ENCODE data around the gene PLA2G12B. TPM values are rescaled to one million over a fixed set of nuclear protein-coding genes. Genes with fewer than 3 reads are reported as not detected.

PLA2G12B gene
- total RNA-seq, 2 experiments from 2014 or later = not detected

DNA sequence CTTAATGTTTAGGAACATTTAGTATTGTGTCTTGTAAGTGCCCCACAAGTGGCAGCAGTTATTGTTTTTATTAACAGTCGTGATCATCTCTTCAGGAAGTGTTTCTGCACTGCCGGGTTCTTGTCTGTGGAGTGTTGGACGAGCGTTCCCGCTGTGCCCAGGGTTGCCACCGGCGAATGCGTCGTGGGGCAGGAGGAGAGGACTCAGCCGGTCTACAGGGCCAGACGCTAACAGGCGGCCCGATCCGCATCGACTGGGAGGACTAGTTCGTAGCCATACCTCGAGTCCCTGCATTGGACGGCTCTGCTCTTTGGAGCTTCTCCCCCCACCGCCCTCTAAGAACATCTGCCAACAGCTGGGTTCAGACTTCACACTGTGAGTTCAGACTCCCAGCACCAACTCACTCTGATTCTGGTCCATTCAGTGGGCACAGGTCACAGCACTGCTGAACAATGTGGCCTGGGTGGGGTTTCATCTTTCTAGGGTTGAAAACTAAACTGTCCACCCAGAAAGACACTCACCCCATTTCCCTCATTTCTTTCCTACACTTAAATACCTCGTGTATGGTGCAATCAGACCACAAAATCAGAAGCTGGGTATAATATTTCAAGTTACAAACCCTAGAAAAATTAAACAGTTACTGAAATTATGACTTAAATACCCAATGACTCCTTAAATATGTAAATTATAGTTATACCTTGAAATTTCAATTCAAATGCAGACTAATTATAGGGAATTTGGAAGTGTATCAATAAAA is 22.2 kb downstream of the PLA2G12B start:
- intact Hi-C loops (cut with micrococcal nuclease) = no loop called here
- ATAC-seq (no peak), DNase-seq (no peak)
- Mint-ChIP-seq H3K27ac (no peak overlapping the region), H3K36me3 (ENCODE audit: low read depth) (no peaks in the 10 kb centered on the region), H3K4me3 (no peak overlapping the region), H3K4me1 (ENCODE audit: low read depth) (no peaks in the 10 kb centered on the region), H3K9me3 (no peaks in the 10 kb centered on the region), H3K27me3 (peaks cover 4% of the 10 kb centered on the region)
- no peak for TF ChIP-seq CTCF (IDR thresholded peaks at IDR 0.05)
- CTCF ChIA-PET = no interaction called here
- POLR2A ChIA-PET = no interaction called here

- CTCF ChIA-PET = interaction anchor here (1.0 kb wide), 1 partner anchor 49 kb away, joined by 3 read pairs; no protein-coding TSS in a partner anchor
- no peaks in the 10 kb centered on the region for H3K9me3 Mint-ChIP-seq
- no peak for ATAC-seq
- no peaks in the 10 kb centered on the region for H3K36me3 Mint-ChIP-seq (ENCODE audit: low read depth)
- TF ChIP-seq CTCF (IDR thresholded peaks at IDR 0.05) = no peak
- H3K27ac Mint-ChIP-seq = no peak overlapping the region
- POLR2A ChIA-PET = no interaction called here
- H3K27me3 Mint-ChIP-seq = no peaks in the 10 kb centered on the region
- no peak overlapping the region for H3K4me3 Mint-ChIP-seq
- H3K4me1 Mint-ChIP-seq (ENCODE audit: low read depth) = no peaks in the 10 kb centered on the region
- no peak for DNase-seq
- intact Hi-C loops (cut with micrococcal nuclease) = no loop called here
Observed at GRCh38 chr10:72930276-72930675, 24.3 kb downstream of the PLA2G12B start.

DNA sequence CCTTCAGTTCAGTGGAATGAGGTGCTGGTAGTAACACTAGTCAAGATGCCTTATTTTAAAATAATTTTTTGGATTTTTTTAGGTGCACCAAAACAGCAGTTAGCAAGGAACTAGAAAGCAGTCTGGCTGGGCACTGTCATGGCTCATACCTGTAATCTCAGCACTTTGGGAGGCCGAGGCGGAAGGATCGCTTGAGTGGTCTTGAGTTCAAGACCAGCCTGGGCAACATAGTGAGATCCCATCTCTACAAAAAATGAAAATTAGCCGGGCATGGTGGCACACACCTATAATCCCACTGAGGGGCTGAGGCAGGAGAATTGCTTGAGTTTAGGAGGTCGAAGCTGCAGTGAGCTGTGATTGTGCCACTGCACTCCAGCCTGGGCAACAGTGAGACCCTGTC is 25.8 kb downstream of the PLA2G12B start:
- no peak for ATAC-seq
- Mint-ChIP-seq H3K36me3 (ENCODE audit: low read depth) (no peaks in the 10 kb centered on the region), H3K4me1 (ENCODE audit: low read depth) (no peaks in the 10 kb centered on the region), H3K27me3 (no peaks in the 10 kb centered on the region), H3K9me3 (no peaks in the 10 kb centered on the region), H3K27ac (no peak overlapping the region), H3K4me3 (no peak overlapping the region)
- TF ChIP-seq CTCF (IDR thresholded peaks at IDR 0.05) = no peak
- no peak for DNase-seq
- POLR2A ChIA-PET = interaction anchor here (0.7 kb wide), 1 partner anchor 55 kb away, joined by 4 read pairs; no protein-coding TSS in a partner anchor
- CTCF ChIA-PET = no interaction called here
- intact Hi-C loops (cut with micrococcal nuclease) = no loop called here

- intact Hi-C loops (cut with micrococcal nuclease) = no loop called here
- TF ChIP-seq CTCF (IDR thresholded peaks at IDR 0.05) = no peak
- Mint-ChIP-seq H3K27me3 (peaks cover under 1% of the 10 kb centered on the region), H3K36me3 (ENCODE audit: low read depth) (no peaks in the 10 kb centered on the region), H3K4me1 (ENCODE audit: low read depth) (no peaks in the 10 kb centered on the region), H3K27ac (no peak overlapping the region), H3K9me3 (peaks cover under 1% of the 10 kb centered on the region), H3K4me3 (no peak overlapping the region)
- POLR2A ChIA-PET = no interaction called here
- ATAC-seq = no peak
- CTCF ChIA-PET = interaction anchor here (1.0 kb wide), 1 partner anchor 29 kb away, joined by 3 read pairs; no protein-coding TSS in a partner anchor
- no peak for DNase-seq
Observed at GRCh38 chr10:72927485-72927884, 27.1 kb downstream of the PLA2G12B start.

GRCh38 chr10:72925951-72926465 is 28.6 kb downstream of the PLA2G12B start:
- no peaks in the 10 kb centered on the region for H3K4me1 Mint-ChIP-seq (ENCODE audit: low read depth)
- peaks cover 9% of the 10 kb centered on the region for H3K36me3 Mint-ChIP-seq (ENCODE audit: low read depth)
- H3K9me3 Mint-ChIP-seq = peaks cover 11% of the 10 kb centered on the region
- no peak for TF ChIP-seq CTCF (IDR thresholded peaks at IDR 0.05)
- intact Hi-C loops (cut with micrococcal nuclease) = no loop called here
- no peak overlapping the region for H3K27ac Mint-ChIP-seq
- POLR2A ChIA-PET = interaction anchor here (0.6 to 1.0 kb wide), 2 partner anchors 136 to 243 kb away, joined by 3 read pairs; no protein-coding TSS in a partner anchor
- H3K27me3 Mint-ChIP-seq = peaks cover 11% of the 10 kb centered on the region
- H3K4me3 Mint-ChIP-seq = no peak overlapping the region
- ATAC-seq (no peak), DNase-seq (no peak)
- CTCF ChIA-PET = interaction anchor here (1.3 kb wide), 1 partner anchor 110 kb away, joined by 4 read pairs; no protein-coding TSS in a partner anchor
